ENCODE data around the gene KRT79.

DNA sequence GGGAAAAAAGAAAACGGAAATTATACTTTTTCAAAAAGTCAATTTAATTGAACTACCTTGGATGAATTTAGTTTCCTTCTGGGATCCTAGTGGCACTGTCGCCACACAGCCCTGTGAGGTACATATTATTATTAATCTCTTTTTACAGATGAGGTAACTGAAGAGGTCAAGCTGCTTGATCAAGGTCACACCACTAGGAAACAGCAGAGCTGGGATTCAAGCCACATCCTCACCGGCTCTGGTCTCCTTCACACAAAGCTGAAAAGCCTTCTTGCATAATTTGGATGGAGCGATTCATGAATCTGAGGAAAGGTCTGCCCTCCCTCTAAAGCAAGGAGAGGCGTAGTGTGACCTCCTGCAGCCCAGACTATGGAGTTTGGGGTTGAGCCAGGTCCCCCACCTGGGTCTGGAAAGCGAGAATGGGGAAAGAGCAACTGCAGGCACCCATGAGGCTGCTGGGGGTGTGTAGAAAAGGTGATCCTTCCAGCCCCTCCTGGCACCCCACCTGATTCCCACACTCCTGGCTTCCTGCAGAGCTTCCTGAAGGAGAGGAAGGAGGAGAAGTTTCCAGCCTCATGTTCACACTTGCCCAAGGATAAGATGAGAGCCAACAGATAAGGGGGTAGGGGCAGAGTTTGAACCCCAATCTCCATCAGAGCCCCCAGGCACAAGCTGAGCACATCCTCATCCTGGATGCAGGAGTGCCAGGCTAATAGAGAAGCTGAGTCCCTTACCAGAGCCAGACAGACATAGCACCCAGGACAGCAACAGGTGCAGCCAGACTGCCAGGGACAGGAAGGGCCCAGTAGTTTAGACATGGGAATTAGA, 3.9 kb upstream of the KRT79 start:
- TF ChIP-seq, protein P1, sequence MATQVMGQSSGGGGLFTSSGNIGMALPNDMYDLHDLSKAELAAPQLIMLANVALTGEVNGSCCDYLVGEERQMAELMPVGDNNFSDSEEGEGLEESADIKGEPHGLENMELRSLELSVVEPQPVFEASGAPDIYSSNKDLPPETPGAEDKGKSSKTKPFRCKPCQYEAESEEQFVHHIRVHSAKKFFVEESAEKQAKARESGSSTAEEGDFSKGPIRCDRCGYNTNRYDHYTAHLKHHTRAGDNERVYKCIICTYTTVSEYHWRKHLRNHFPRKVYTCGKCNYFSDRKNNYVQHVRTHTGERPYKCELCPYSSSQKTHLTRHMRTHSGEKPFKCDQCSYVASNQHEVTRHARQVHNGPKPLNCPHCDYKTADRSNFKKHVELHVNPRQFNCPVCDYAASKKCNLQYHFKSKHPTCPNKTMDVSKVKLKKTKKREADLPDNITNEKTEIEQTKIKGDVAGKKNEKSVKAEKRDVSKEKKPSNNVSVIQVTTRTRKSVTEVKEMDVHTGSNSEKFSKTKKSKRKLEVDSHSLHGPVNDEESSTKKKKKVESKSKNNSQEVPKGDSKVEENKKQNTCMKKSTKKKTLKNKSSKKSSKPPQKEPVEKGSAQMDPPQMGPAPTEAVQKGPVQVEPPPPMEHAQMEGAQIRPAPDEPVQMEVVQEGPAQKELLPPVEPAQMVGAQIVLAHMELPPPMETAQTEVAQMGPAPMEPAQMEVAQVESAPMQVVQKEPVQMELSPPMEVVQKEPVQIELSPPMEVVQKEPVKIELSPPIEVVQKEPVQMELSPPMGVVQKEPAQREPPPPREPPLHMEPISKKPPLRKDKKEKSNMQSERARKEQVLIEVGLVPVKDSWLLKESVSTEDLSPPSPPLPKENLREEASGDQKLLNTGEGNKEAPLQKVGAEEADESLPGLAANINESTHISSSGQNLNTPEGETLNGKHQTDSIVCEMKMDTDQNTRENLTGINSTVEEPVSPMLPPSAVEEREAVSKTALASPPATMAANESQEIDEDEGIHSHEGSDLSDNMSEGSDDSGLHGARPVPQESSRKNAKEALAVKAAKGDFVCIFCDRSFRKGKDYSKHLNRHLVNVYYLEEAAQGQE (IDR thresholded peaks at IDR 0.05; ENCODE audit: insufficient read depth in 1 of 2, low read depth in 2 of 2, low read length in 2 of 2), result peak in 1 of 2 experiments; percentile 51; a peak in 1 of 4 replicates
- TF ChIP-seq POLR2AphosphoS5 (IDR thresholded peaks at IDR 0.05; ENCODE audit: low read depth, low read length) (no peak), TAF1 (IDR thresholded peaks at IDR 0.05; ENCODE audit: borderline replicate concordance, insufficient read depth, low read length) (no peak)

All from PFSK-1 (cell line).